GM18526 (cell line): ENCODE results near the gene TRIM37.

Source experiments
- POLR2A ChIP-seq: IDR thresholded peaks from 3 replicates; pipeline ENCODE4 v1.6.1; 2011; ENCODE audit not compliant: insufficient read length; ENCODE audit errors: extremely low read depth

Gene TRIM37

GRCh38 chr17:58985971-58986370 lies 120.7 kb downstream of the TRIM37 start:
- no peak for TF ChIP-seq POLR2A

DNA sequence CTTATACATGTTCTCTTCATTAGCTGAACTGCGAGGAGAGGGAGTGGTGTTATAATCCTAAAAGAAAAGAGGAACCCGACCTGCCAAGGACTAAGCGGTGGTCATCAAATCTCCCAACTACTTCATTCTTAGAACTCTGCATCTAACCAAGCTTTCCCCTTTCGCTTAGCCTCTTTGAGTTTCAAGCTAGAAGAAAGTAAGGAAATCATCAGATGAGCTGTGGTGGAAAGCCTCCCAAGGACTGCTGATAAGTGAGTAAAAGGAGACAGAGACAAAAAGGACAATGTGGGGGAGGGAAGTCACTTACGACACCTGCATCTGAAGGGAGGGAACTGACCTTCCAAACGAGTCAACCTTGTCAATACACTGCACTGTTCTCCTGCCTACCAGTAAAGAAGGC lies 121.3 kb downstream of the TRIM37 start:
- TF ChIP-seq POLR2A = no peak

DNA sequence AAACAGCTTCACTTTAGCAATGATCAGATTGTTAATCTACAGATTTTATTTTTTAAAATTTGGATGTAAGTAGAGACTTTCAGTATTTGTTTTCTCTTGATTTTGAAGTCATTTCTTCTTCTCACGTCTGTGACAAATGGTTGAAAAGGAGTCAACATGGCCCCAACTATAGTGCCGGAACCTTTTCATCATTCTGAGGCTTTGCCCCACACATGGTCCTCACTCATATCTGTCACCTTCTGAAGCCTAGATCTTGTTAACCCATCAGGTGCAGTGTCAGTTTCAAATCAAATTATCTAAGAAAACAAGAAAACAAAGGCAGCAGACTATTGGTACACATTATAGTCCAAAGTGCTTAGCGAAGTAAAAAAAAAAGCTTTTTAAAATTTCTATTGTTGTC lies 124.1 kb downstream of the TRIM37 start:
- TF ChIP-seq POLR2A = no peak

DNA sequence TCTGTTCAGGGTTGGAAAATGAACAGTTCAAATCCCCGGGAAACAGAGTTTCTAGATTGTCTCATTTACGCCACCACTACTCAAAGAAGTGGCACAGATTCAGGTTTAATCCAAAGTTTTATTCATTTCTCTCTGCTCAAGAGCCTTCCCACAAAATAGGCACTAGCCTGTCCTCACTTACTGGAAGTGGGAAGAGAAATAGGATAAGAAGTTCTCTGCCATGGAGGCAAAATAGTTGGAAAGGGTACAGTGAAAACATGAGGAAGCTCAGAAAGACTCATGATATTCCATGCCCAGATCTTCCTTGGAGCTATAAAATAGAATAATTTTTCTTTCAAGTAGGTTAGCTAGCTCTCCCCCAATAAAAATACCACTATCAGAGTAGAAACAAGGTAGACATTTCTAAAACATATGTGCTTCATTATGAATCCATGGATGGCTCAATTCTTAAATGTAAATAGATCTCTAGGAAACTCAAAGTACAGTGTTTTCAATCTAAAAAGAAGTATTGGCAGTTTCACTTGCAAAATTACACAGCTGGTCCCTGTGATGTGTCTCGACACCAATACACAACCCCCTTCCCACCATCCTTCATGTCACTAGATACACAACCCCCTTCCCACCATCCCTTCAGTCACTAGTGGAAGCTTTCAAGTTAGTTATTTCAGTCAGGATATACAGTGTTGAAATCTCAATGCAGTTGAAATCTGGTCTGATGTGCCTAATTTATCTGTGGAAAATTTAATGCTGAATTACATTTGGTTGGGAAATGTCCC lies 125.8 kb downstream of the TRIM37 start:
- no peak for TF ChIP-seq POLR2A

DNA sequence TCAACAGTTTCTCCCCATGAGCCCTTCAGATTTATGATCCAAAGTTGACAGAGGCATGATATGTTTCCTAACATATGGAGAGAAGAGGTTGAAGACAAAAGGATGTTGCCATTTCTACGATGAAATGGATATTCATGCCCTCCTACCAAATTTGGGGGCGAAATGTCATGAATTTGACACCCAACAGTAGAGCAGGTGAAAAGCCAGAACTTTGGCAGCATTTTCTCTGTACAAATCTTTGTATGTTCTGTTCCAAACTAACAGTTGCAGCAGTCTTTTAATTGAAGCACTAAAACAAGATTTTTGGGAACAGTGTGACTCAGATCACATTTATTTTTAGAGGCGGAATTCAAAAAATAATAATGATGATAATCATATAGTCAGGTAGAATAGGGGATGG lies 130.1 kb downstream of the TRIM37 start:
- no peak for TF ChIP-seq POLR2A

- no peak for TF ChIP-seq POLR2A
Measured at GRCh38 chr17:58974354-58974753, 132.3 kb downstream of the TRIM37 start.

GRCh38 chr17:58970609-58971450 lies 135.8 kb downstream of the TRIM37 start:
- TF ChIP-seq POLR2A = no peak

DNA sequence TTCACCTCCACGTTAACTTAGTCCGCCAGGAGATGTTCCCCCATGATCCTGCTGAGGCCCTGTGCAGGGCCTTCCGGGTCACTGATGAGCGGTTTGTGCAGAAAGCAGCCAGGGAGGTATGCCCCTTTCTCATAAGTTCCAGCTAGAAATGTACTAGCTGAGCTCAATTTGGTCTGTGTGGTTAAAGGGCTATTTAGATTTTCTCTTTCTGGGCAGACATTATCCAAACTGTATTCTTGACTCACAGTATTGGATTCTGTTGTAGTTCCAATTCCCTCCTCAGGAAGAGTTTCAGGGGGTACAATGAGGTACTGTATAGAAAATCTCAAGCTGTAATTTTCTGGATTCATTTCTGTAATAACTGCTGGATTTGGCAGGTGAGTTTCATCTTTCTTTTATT lies 137.1 kb downstream of the TRIM37 start:
- TF ChIP-seq POLR2A = no peak

DNA sequence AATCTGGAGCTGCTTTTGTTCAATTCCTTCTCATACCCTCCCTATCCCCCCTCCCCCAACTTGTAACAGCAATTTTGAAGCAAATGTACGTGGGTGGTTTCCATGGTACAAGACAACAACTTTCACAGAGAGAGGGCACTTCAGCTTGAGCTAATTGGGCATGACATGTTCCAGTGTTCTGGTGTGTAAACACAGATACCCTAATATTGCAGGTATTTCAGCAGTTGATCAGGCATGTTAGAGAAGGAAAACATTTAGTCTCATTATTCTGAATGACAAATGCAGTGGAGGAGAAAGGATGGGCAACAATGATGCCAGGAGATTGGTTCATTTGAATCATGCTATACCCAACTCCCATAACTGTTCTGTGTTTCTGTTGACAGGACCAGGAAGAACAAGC lies 137.5 kb downstream of the TRIM37 start:
- TF ChIP-seq POLR2A = no peak

DNA sequence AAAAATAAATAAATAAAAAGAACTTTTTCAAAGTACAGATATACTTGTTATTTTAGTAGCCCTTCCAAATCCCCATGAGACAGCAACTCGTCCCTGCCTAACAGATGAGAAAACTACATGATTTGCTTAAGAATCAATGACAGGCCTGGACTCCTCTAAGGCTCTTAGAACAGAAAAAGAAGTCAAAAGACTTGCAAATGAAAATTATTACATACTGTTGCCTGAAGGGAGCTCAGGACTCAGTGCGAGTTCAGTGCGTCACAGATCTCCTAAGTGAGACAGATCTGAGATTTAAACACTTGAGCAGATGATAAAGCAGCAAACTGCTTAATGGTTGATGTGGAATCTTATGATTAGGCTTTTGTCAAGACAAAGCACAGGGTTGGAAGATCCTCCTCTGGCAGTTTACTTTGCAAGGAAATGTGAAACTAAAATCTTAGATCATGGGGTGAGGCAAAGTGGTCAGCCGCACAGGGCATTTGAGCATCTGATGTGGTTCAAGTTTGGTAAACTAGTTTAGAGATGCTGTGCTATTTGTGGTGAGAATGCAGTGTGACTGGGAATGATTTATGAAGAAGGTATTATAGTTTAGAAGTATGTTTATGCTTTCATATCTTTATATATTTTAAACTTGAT lies 138.1 kb downstream of the TRIM37 start:
- TF ChIP-seq POLR2A = no peak

- TF ChIP-seq POLR2A = no peak
Measured at GRCh38 chr17:58966208-58966607, 140.5 kb downstream of the TRIM37 start.

- TF ChIP-seq POLR2A = no peak
Measured at GRCh38 chr17:58965221-58965620, 141.5 kb downstream of the TRIM37 start.

GRCh38 chr17:58960068-58960467 lies 146.6 kb downstream of the TRIM37 start:
- no peak for TF ChIP-seq POLR2A

DNA sequence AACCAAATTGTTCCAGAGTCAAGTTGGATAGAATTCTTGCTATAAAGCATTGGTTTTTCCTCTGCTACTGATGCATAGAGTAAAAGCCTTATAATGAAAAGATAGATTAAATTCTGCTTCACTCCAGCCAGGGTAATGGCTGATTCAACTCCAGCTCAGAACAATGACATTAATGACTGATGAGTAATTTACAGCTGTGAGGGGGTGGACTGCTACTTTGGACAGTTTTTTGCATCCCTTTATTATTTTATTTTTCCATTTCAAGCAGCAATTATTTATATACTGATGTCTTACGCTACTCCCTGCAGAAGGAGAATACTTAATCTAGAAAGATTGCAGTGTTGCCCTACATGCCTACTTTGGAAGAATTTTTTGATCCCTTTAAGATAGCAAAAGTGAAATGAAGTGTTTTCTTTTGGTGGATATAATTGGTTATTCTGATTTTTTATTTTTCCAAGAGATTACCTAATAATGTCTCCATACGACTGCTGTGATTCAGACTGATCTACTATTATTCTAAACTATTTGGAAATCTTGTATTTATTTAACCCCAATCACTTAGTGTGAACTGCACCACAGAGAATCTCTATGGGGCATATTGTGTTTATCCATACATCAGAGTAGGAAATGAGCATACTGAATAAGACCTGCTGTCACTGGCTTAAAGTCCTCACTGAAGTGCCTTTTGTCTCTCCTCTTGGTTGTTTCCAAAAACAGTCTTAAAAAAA lies 149.5 kb downstream of the TRIM37 start:
- TF ChIP-seq POLR2A = no peak

DNA sequence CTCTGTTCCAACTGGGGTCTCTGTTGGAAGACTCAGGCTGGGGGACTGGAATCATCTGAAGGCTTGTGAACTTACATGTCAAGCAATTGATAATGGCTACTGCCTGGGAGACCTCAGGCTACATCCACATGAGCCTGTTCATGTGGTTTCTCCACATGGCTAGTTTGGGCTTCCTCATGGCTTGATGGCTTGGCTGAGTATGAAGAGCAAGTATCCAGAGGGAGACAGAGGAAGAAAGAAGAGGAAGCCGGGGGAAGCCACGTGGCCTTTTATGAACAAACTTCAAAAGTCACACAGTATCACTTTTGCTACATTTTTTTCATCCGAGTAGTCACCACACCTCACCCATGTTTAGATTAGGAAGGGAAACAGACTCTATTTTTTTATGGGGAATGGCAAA lies 158.9 kb downstream of the TRIM37 start:
- no peak for TF ChIP-seq POLR2A

GRCh38 chr17:58947411-58947810 lies 159.3 kb downstream of the TRIM37 start:
- TF ChIP-seq POLR2A = no peak

DNA sequence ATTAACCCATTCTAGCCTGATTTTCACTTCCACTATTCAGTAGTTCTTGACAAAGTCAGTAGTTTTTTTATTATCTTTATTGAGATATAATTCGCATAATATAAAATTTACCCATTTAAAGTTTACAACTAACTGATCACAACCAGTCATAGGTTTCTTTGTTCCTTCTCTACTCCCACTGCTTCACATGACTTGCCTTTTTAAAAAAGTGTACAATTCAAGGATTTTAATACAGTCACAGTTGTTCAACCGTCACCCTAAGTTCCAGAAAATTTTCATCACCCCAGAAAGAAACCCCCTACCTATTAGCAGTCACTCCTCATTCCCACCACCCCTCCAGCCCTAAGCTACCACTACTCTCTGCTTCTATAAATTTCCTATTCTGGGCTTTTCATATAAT lies 162.5 kb downstream of the TRIM37 start:
- TF ChIP-seq POLR2A = no peak
